Caco-2 (cell line): ENCODE data around the gene ZNF518B. TPM values are rescaled to one million over a fixed set of nuclear protein-coding genes. Genes with fewer than 3 reads are reported as not detected.

ENCODE experiments used
- BruUV-seq: library from RNA; stranded (reverse); fragments of 400-500 nt; replicated peaks from 2 replicates; lab custom pipeline; 2021; lab: Mats Ljungman, UMichigan
- CTCF ChIA-PET: fragments of 300-600 bp; sonication (Branson Sonifier 250); formaldehyde crosslinking; loops from one replicate; lab custom pipeline; 2022; ENCODE audit warnings: antibody characterized with exemption; lab: Charles Lee
- POLR2A ChIA-PET: fragments of 300-600 bp; sonication (Branson Sonifier 250); formaldehyde crosslinking; loops from one replicate; lab custom pipeline; 2022; ENCODE audit warnings: antibody characterized with exemption; lab: Charles Lee
- DNase-seq, 2 experiments: peaks; one replicate each; pipeline versions ENCODE4 v3.0.0 to v3.0.0-alpha.2; 2020 to 2022
- H3K27me3 ChIP-seq: replicated peaks from 2 replicates; pipeline ENCODE4 v1.6.0; 2011; ENCODE audit warnings: low read length; ENCODE audit not compliant: control insufficient read depth, insufficient read depth
- H3K36me3 ChIP-seq: 2 replicates; pipeline ENCODE4 v1.5.1; 2011; ENCODE audit warnings: low read length; ENCODE audit not compliant: control insufficient read depth, insufficient read depth
- H3K4me1 ChIP-seq: fragments of 250-450 bp; sonication (Bioruptor Pico); 2 replicates; pipeline ENCODE4 v1.5.1; 2020; ENCODE audit warnings: mild to moderate bottlenecking
- H3K4me3 ChIP-seq: 2 replicates; pipeline ENCODE4 v1.5.1; 2011; ENCODE audit warnings: low read depth, mild to moderate bottlenecking, control low read depth, low read length
- H3K9me3 ChIP-seq: fragments of 250-450 bp; sonication (Bioruptor Pico); 2 replicates; pipeline ENCODE4 v1.5.1; 2020; ENCODE audit warnings: mild to moderate bottlenecking, moderate library complexity
- H3K27ac Mint-ChIP-seq: one replicate; pipeline ENCODE4 v1.8.0; 2022; ENCODE audit warnings: mixed read lengths; ENCODE audit not compliant: unreplicated experiment
- H3K27me3 Mint-ChIP-seq: one replicate; pipeline ENCODE4 v1.8.0; 2022; ENCODE audit warnings: mixed read lengths; ENCODE audit not compliant: insufficient read depth, unreplicated experiment
- H3K36me3 Mint-ChIP-seq: one replicate; pipeline ENCODE4 v1.8.0; 2022; ENCODE audit warnings: mild to moderate bottlenecking, mixed read lengths; ENCODE audit not compliant: insufficient read depth, unreplicated experiment
- H3K4me1 Mint-ChIP-seq: one replicate; pipeline ENCODE4 v1.8.0; 2022; ENCODE audit warnings: low read depth, mixed read lengths; ENCODE audit not compliant: unreplicated experiment
- H3K4me3 Mint-ChIP-seq: one replicate; pipeline ENCODE4 v1.8.0; 2022; ENCODE audit warnings: mild to moderate bottlenecking, moderate library complexity, mixed read lengths; ENCODE audit not compliant: unreplicated experiment
- H3K9me3 Mint-ChIP-seq: one replicate; pipeline ENCODE4 v1.8.0; 2022; ENCODE audit warnings: mixed read lengths; ENCODE audit not compliant: unreplicated experiment
- intact Hi-C: fragments of 100-400 bp; cut with micrococcal nuclease; formaldehyde crosslinking; loops from one replicate; pipeline ENCODE4 v1.10.0; 2022; ENCODE audit not compliant: unreplicated experiment
- total RNA-seq: library from RNA; stranded (reverse); gene quantifications from 2 replicates; pipeline ENCODE4 v1.2.3, GENCODE V29; 2022
- TF ChIP-seq, protein P1 (sequence below), 2 experiments: fragments of 200-600 bp in 1 of 2; IDR thresholded peaks; 1 replicate in 1 of 2; 2 replicates in 1 of 2; pipeline versions ENCODE4 v1.5.1 to v1.8.0; 2011 to 2022; ENCODE audit warnings: antibody characterized with exemption in 1 of 2, control low read depth in 1 of 2, inconsistent platforms in 1 of 2, low read depth in 1 of 2, low read length in 1 of 2, mild to moderate bottlenecking in 1 of 2, moderate library complexity in 1 of 2; ENCODE audit not compliant: insufficient read depth in 1 of 2, severe bottlenecking in 1 of 2, unreplicated experiment in 1 of 2

Gene ZNF518B
- total RNA-seq, 1 experiment from 2014 or later = not detected

DNA sequence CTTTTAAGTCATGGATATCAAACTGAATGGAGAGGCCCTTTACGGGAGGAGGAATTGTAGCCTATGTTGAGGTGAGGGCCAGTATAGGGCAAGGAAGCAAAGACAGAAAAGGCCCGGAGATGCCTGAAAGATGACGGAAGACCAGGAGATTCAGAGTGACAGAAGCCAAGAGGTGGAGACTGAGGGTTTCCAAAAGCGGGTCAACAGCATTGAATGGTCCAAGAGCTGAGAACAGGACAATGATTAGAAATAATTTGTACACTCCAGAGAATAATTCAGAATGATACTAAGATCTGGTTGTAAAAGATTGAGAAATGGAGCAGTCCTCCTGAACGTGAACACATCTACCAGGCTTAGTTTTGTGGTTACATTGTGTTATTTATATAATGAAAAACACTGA is 45.5 kb upstream of the ZNF518B start:
- Mint-ChIP-seq H3K36me3 (no peaks in the 10 kb centered on the region), H3K27me3 (no peaks in the 10 kb centered on the region), H3K27ac (no peak overlapping the region), H3K4me1 (no peaks in the 10 kb centered on the region), H3K9me3 (no peaks in the 10 kb centered on the region), H3K4me3 (no peak overlapping the region)
- Histone ChIP-seq H3K4me1 (no peaks in the 10 kb centered on the region), H3K36me3 (no peaks in the 10 kb centered on the region), H3K4me3 (no peak overlapping the region), H3K27me3 (no peaks in the 10 kb centered on the region), H3K9me3 (no peaks in the 10 kb centered on the region)
- no TSS peak for BruUV-seq
- CTCF ChIA-PET = no interaction called here
- intact Hi-C loops = no loop called here
- POLR2A ChIA-PET = no interaction called here
- no peak for DNase-seq
- TF ChIP-seq, protein P1, sequence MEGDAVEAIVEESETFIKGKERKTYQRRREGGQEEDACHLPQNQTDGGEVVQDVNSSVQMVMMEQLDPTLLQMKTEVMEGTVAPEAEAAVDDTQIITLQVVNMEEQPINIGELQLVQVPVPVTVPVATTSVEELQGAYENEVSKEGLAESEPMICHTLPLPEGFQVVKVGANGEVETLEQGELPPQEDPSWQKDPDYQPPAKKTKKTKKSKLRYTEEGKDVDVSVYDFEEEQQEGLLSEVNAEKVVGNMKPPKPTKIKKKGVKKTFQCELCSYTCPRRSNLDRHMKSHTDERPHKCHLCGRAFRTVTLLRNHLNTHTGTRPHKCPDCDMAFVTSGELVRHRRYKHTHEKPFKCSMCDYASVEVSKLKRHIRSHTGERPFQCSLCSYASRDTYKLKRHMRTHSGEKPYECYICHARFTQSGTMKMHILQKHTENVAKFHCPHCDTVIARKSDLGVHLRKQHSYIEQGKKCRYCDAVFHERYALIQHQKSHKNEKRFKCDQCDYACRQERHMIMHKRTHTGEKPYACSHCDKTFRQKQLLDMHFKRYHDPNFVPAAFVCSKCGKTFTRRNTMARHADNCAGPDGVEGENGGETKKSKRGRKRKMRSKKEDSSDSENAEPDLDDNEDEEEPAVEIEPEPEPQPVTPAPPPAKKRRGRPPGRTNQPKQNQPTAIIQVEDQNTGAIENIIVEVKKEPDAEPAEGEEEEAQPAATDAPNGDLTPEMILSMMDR (IDR thresholded peaks at IDR 0.05; ENCODE audit: insufficient read depth in 1 of 2, low read depth in 1 of 2, low read length in 1 of 2, severe bottlenecking in 1 of 2, unreplicated experiment in 1 of 2) = no peak

DNA sequence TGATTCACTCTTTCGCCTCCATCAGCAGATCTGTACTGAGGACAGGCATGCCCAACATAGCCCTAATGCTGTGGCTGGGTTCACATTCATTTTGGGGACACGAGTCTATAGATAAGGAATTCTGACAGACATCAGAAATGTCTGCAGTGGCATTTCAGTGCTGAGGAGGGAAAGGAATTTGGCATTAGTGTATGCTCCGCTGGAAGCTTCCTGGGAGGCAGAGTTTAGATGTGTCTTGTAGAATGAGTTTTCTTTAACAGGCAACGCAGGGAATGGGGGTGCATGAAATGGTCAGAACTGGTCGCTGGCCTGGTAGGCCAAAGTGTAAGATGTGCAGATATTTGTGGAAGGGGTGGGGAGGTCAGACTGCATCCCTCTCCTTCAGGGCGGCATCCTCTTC is 43.5 kb upstream of the ZNF518B start:
- H3K9me3 Mint-ChIP-seq = no peaks in the 10 kb centered on the region
- no peaks in the 10 kb centered on the region for H3K36me3 ChIP-seq
- H3K27ac Mint-ChIP-seq = no peak overlapping the region
- TF ChIP-seq, protein P1 (IDR thresholded peaks at IDR 0.05; ENCODE audit: insufficient read depth in 1 of 2, low read depth in 1 of 2, low read length in 1 of 2, severe bottlenecking in 1 of 2, unreplicated experiment in 1 of 2) = no peak
- H3K36me3 Mint-ChIP-seq = no peaks in the 10 kb centered on the region
- POLR2A ChIA-PET = no interaction called here
- no peak overlapping the region for H3K4me3 Mint-ChIP-seq
- no peaks in the 10 kb centered on the region for H3K27me3 Mint-ChIP-seq
- H3K27me3 ChIP-seq = no peaks in the 10 kb centered on the region
- no peaks in the 10 kb centered on the region for H3K4me1 ChIP-seq
- H3K4me1 Mint-ChIP-seq = no peaks in the 10 kb centered on the region
- intact Hi-C loops = no loop called here
- no peak for DNase-seq
- CTCF ChIA-PET = no interaction called here
- H3K4me3 ChIP-seq = no peak overlapping the region
- no TSS peak for BruUV-seq
- no peaks in the 10 kb centered on the region for H3K9me3 ChIP-seq

DNA sequence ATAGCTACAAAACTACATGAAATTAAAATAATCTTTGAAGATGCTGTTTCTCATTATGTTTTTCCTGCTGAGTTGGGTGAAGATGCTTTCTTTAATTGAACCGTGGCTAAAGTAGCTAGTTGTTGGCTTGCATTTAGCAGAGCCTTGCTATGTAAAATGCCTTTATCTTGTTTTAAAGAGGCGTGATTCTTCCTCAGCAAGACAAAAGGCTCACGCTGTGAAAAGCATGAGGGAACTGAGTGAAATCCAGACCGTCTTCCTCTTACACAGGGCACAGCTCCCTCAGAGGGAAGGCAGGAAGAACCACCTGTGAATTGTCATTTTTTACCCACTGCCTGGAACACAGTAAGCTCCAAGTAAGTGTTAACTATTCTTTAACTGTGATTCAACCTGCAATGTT is 39.0 kb upstream of the ZNF518B start:
- Histone ChIP-seq H3K4me1 (no peaks in the 10 kb centered on the region), H3K4me3 (no peak overlapping the region), H3K27me3 (no peaks in the 10 kb centered on the region), H3K9me3 (no peaks in the 10 kb centered on the region), H3K36me3 (no peaks in the 10 kb centered on the region)
- intact Hi-C loops = no loop called here
- H3K4me3 Mint-ChIP-seq = no peak overlapping the region
- no peak overlapping the region for H3K27ac Mint-ChIP-seq
- TF ChIP-seq, protein P1 (IDR thresholded peaks at IDR 0.05; ENCODE audit: insufficient read depth in 1 of 2, low read depth in 1 of 2, low read length in 1 of 2, severe bottlenecking in 1 of 2, unreplicated experiment in 1 of 2) = no peak
- H3K36me3 Mint-ChIP-seq = no peaks in the 10 kb centered on the region
- ChIA-PET POLR2A (no interaction called here), CTCF (no interaction called here)
- no peaks in the 10 kb centered on the region for H3K27me3 Mint-ChIP-seq
- no peaks in the 10 kb centered on the region for H3K9me3 Mint-ChIP-seq
- DNase-seq = no peak
- no peaks in the 10 kb centered on the region for H3K4me1 Mint-ChIP-seq
- no TSS peak for BruUV-seq
